GM21723 (cell line): ENCODE data around the gene AMH.
"Not testable (repeated sequence)": the region's sequence is repeated elsewhere in the genome, so short reads cannot be mapped to it uniquely, and the experiment has no call there.

Experiments
- ATAC-seq: cut with Tn5 transposase; IDR thresholded peaks from one replicate; pipeline ENCODE4 v1.9.1; 2021; ENCODE audit warnings: mild to moderate bottlenecking, moderate library complexity; ENCODE audit not compliant: unreplicated experiment

AMH gene

GRCh38 chr19:2268861-2269243 is 19.7 kb downstream of the AMH start:
- ATAC-seq, result no peak

- ATAC-seq, result peak; percentile 37
Measured at GRCh38 chr19:2269244-2270156, 20.4 kb downstream of the AMH start.

GRCh38 chr19:2270157-2270422 is 21.0 kb downstream of the AMH start:
- no peak for ATAC-seq

GRCh38 chr19:2270423-2271233 is 21.5 kb downstream of the AMH start:
- ATAC-seq, result no peak

GRCh38 chr19:2271234-2272103 is 22.3 kb downstream of the AMH start:
- ATAC-seq, result no peak

GRCh38 chr19:2273356-2274184 is 24.4 kb downstream of the AMH start:
- peak; percentile 34 for ATAC-seq

GRCh38 chr19:2274185-2274711 is 25.1 kb downstream of the AMH start:
- ATAC-seq, result no peak

- ATAC-seq, result no peak
Measured at GRCh38 chr19:2274931-2275535, 25.9 kb downstream of the AMH start.

GRCh38 chr19:2275588-2276428 is 26.7 kb downstream of the AMH start:
- no peak for ATAC-seq

- no peak for ATAC-seq
Measured at GRCh38 chr19:2276429-2276986, 27.4 kb downstream of the AMH start.

GRCh38 chr19:2277138-2277537 is 28.0 kb downstream of the AMH start:
- no peak for ATAC-seq

GRCh38 chr19:2278459-2279158 is 29.5 kb downstream of the AMH start:
- ATAC-seq, result no peak

- no peak for ATAC-seq
Measured at GRCh38 chr19:2280633-2281264, 31.6 kb downstream of the AMH start.

- ATAC-seq, result not testable (repeated sequence)
Measured at GRCh38 chr19:2281265-2282061, 32.3 kb downstream of the AMH start.

- no peak for ATAC-seq
Measured at GRCh38 chr19:2282062-2282861, 33.1 kb downstream of the AMH start, which contains the start of gene PEAK3. Gene PEAK3, minus strand, starts transcription at chr19:2282175. Its CDS starts 1,244 bp downstream, at chr19:2280931.

GRCh38 chr19:2282862-2283237 is 33.7 kb downstream of the AMH start:
- no peak for ATAC-seq
